ENCODE measurements around the gene RNF187. TPM values are rescaled to one million over a fixed set of nuclear protein-coding genes. Genes with fewer than 3 reads are reported as not detected.

Gene RNF187
- total and polyA plus RNA-seq, 12 donors, result 18.9 to 99.7 (median 85.9) TPM

DNA sequence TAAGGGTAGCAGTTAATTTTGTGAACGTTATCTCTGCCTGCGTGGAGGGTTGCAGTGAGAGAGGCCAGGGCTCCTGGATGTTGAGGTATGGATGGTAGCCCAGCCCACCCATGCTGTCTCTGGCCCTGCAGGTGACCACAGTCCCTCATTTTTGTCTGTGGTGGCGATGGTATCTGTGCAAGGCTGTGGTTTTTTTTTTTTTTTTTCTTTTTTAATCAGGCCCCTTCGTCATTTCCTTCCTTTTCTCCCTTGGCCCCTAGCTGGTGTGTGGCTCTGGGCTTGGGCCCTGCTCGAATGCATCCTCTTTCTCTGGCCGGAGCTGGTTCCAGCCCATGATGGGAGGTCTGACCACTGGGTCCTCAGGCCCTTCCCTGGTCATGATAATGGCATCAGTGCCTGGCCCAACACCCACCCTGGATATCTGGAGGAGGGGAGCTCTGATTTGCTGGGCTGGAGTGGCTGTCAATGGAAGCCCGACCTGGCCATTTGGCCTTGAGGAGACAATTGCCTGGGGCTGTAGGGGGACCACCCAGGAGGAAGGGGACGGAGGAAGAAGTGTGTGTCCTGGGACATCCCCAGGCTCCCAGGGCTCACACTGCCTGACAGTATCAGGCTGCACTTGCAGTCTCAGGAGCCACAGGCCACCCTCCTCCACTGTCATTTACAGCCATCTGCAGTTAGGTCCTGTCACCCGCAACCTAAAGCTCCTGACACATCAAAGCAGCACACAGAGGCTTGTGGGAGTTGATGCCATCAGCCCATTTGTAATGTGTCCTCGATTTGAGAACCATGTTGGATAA is 8.1 kb upstream of the RNF187 start:
- Histone ChIP-seq H3K4me1 (peaks cover 0 to 15% (median 0%) of the 10 kb centered on the region in 9 donors), H3K36me3 (no peaks in the 10 kb centered on the region), H3K9me3 (no peaks in the 10 kb centered on the region), H3K4me3 (no peak overlapping the region), H3K27ac (peak overlapping the region in 1 of 10 donors; percentile 45), H3K27me3 (no peaks in the 10 kb centered on the region)
- DNase-seq (no peak), ATAC-seq (peak in 4 of 8 donors; percentile 23 to 47 (median 36))
- 57 to 59% methylated on average over 10 of the region's 10 CpGs for WGBS, 2 donors
- TF ChIP-seq, protein P1, sequence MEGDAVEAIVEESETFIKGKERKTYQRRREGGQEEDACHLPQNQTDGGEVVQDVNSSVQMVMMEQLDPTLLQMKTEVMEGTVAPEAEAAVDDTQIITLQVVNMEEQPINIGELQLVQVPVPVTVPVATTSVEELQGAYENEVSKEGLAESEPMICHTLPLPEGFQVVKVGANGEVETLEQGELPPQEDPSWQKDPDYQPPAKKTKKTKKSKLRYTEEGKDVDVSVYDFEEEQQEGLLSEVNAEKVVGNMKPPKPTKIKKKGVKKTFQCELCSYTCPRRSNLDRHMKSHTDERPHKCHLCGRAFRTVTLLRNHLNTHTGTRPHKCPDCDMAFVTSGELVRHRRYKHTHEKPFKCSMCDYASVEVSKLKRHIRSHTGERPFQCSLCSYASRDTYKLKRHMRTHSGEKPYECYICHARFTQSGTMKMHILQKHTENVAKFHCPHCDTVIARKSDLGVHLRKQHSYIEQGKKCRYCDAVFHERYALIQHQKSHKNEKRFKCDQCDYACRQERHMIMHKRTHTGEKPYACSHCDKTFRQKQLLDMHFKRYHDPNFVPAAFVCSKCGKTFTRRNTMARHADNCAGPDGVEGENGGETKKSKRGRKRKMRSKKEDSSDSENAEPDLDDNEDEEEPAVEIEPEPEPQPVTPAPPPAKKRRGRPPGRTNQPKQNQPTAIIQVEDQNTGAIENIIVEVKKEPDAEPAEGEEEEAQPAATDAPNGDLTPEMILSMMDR (IDR thresholded peaks at IDR 0.05), result no peak
- intact Hi-C loops (cut with DNase I), result no loop called here

DNA sequence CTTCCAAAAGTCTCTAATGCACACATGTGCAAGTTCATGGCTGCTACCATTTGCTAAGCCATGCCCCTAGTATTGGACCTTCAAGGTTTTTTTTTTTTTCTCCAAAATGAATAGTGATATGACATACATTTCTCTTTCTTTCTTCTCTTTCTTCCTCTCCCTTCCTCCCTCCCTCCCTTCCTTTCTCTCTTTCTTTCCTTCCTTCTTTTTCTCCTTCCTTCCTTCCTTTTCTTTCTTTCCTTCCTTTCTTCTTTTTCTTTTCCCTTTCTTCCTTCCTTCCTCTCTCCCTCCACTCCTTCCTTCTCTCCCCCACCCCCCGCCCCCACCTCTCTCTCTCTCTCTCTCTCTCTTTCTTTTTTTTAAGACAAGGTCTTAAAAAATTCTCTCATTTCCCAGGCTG is 3.4 kb upstream of the RNF187 start:
- WGBS, 2 donors, result 94 to 95% methylated on average over 1 of the region's 1 CpG
- no peaks in the 10 kb centered on the region for H3K27me3 ChIP-seq
- intact Hi-C loops (cut with DNase I), result loop anchor here in 1 of 10 donors (10.0 kb wide), 1 partner anchor 349 kb away; no protein-coding TSS in a partner anchor

DNA sequence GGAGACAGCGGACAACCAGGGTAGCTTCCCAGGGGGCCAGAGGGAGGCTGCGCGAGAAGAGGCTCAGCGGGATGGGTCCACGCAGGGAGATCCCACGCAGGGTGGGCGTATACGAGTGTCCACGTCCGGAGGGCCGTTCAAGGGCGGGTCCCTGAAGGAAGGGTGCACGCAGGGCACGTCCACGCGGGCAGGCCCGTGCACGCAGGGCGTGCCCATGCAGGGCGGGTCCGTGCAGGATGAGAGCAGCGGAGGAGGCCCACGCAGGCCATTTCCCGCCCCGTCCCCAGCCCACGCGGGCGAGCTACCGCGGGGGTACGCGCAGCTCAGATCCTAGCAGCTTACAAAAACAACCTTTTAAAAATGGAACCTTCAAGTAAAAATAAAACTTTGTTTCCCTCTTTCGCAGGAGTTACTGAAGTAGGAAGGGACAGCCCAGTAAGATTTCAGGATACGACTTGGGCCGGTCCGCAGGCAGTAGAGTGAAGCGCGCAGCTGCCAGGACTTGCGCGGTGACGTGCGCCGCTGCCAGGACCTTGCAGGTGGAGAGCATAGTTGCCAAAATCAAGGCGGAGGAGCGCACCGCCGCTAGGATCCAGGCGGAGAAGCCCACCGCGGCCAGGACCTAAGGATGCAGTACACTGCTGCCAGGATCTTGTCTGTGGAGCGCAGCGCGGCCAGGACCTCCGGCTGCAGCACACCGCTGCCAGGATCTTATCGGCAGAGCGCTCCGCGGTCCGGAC is 416 bp upstream of the RNF187 start:
- peaks cover 0 to 27% (median 9%) of the 10 kb centered on the region in 9 donors for H3K36me3 ChIP-seq
- 0% methylated on average over 50 to 60 of the region's 60 CpGs for WGBS, 2 donors
- H3K4me3 ChIP-seq, result peak overlapping the region; percentile 55 to 97 (median 82)
- ATAC-seq (peak; percentile 85 to 94 (median 88)), DNase-seq (peak; percentile 72 to 84)
- intact Hi-C loops (cut with DNase I), result loop anchor here in 3 of 10 donors (2.0 to 10.0 kb wide), 3 partner anchors 30 to 352 kb away; partner anchors contain the start of gene TRIM11 (in 1 of the 3)
- H3K27ac ChIP-seq, result peak overlapping the region; percentile 97 to 100 (median 100)
- TF ChIP-seq, protein P1 (IDR thresholded peaks at IDR 0.05), result no peak
- H3K9me3 ChIP-seq, result no peaks in the 10 kb centered on the region
- peaks cover 17 to 51% (median 40%) of the 10 kb centered on the region in 9 donors for H3K4me1 ChIP-seq
- H3K27me3 ChIP-seq, result no peaks in the 10 kb centered on the region

More for the DNA sequence above, 3.4 kb upstream of the RNF187 start:
- DNase-seq (no peak), ATAC-seq (no peak)
- Histone ChIP-seq H3K9me3 (no peaks in the 10 kb centered on the region), H3K4me3 (no peak overlapping the region), H3K36me3 (no peaks in the 10 kb centered on the region), H3K4me1 (peaks cover 6 to 37% (median 16%) of the 10 kb centered on the region in 9 donors), H3K27ac (no peak overlapping the region)
- TF ChIP-seq, protein P1 (IDR thresholded peaks at IDR 0.05), result no peak

DNA sequence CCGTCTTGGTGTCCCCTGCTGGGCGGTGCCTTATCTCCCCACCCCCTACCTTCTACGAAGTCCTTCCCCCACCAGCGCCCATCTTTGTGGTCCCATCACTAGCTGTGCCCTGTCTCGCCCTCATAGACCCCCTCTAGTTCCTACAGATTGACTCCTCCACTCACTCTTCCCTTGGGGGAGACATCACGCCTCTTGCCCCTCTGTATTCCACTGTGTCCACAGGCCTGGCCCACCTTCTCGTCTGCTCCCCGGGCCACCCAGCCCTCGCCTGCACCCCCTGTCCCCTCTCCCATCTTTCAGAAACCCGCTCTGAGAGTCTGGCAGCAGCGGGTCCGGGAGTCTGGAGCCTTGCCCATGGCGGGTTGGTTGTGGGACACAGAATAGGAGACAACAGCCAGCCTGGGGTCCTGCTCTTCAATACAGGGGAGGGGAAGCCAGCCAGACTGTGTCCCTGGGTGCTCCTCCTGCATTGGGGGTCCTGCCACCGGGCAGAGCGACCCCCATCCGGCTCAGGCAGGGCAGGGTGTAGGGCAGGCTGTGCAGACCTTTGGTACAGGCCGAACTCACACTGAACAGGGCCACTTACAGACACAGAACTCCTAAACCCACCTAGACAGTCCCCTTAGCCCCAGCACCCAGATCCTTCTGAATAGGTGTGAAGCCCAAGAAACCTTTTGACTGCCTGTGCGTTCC is 1.1 kb downstream of the RNF187 start:
- ATAC-seq, result no peak
- intact Hi-C loops (cut with DNase I), result loop anchor here in 1 of 10 donors (10.0 kb wide), 1 partner anchor 353 kb away; no protein-coding TSS in a partner anchor
- peak overlapping the region; percentile 35 to 97 (median 82) for H3K4me3 ChIP-seq
- no peak for DNase-seq
- TF ChIP-seq, protein P1 (IDR thresholded peaks at IDR 0.05), result no peak
- H3K36me3 ChIP-seq, result peaks cover 0 to 39% (median 16%) of the 10 kb centered on the region in 9 donors
- 41 to 48% methylated on average over 18 of the region's 18 CpGs for WGBS, 2 donors
- no peaks in the 10 kb centered on the region for H3K9me3 ChIP-seq
- H3K27me3 ChIP-seq, result no peaks in the 10 kb centered on the region
- H3K4me1 ChIP-seq, result peaks cover 17 to 52% (median 40%) of the 10 kb centered on the region in 9 donors
- peak overlapping the region in 8 of 10 donors; percentile 62 to 100 (median 100) for H3K27ac ChIP-seq

Data from heart right ventricle (tissue), 16 donors.